K562 (cell line): ENCODE data around the gene HLCS. TPM values are rescaled to one million over a fixed set of nuclear protein-coding genes. Genes with fewer than 3 reads are reported as not detected.

ENCODE experiments used
- ATAC-seq: fragments of 200-7000 bp; cut with Tn5 transposase; 3 replicates; pipeline ENCODE4 v1.9.1; 2020; ENCODE audit warnings: moderate library complexity
- BruUV-seq: library from RNA; stranded (reverse); fragments of 400-500 nt; replicated peaks from 2 replicates; lab custom pipeline; 2021; lab: Mats Ljungman, UMichigan
- CTCF ChIA-PET: fragments of 300-600 bp; formaldehyde crosslinking; extraction: SDS; loops from one replicate; lab custom pipeline; 2021; ENCODE audit warnings: low intra/inter-chr PET ratio; lab: Yijun Ruan, JAX
- POLR2A ChIA-PET: fragments of 300-600, 350-650 bp; sonication (Branson Sonifier 250); formaldehyde crosslinking; extraction: SDS; loops from one replicate; lab custom pipeline; 2021; ENCODE audit warnings: antibody characterized with exemption, inconsistent platforms; lab: Yijun Ruan, JAX
- DNase-seq, 4 experiments: peaks; one replicate each; pipeline versions ENCODE4 v3.0.0 to v3.0.0-alpha.2; 2011 to 2018; ENCODE audit warnings: low spot score in 3 of 4, mixed read lengths in 3 of 4; ENCODE audit errors: extremely low read depth in 1 of 4
- FAIRE-seq: peaks from 2 replicates; lab custom pipeline; 2011; peaks lifted over from hg19 to GRCh38; lab: Jason Lieb, UNC
- H2AFZ ChIP-seq: 2 replicates; pipeline ENCODE4 v1.6.0; 2011; ENCODE audit warnings: low read depth, low read length, control low read depth, inconsistent platforms
- H3K27ac ChIP-seq: fragments of 200-600 bp; 3 replicates; pipeline ENCODE4 v1.8.0; 2011; ENCODE audit warnings: low read depth, mild to moderate bottlenecking, control low read depth, inconsistent platforms, low read length, moderate library complexity, mixed read lengths; ENCODE audit errors: extremely low read depth
- H3K27me3 ChIP-seq, 2 experiments: fragments of 300-600 bp in 1 of 2; 2 replicates in 1 of 2; 3 replicates in 1 of 2; pipeline versions ENCODE4 v1.6.0 to v1.8.0; 2011; ENCODE audit warnings: inconsistent platforms in 2 of 2, low read length in 2 of 2, mild to moderate bottlenecking in 1 of 2, mixed read lengths in 1 of 2, moderate library complexity in 1 of 2; ENCODE audit not compliant: control insufficient read depth in 2 of 2, insufficient read depth in 2 of 2
- H3K36me3 ChIP-seq: fragments of 300-600 bp; 3 replicates; pipeline ENCODE4 v1.8.0; 2011; ENCODE audit warnings: mild to moderate bottlenecking, low read length, inconsistent platforms; ENCODE audit not compliant: control insufficient read depth, insufficient read depth
- H3K4me1 ChIP-seq, 2 experiments: fragments of 200-600 bp in 1 of 2; replicated peaks in 1 of 2; 2 replicates in 1 of 2; 3 replicates in 1 of 2; pipeline versions ENCODE4 v1.5.1 to v1.8.0; 2011; ENCODE audit warnings: inconsistent platforms in 2 of 2, low read length in 2 of 2, mild to moderate bottlenecking in 1 of 2, mixed read lengths in 1 of 2, moderate library complexity in 1 of 2; ENCODE audit not compliant: control insufficient read depth in 2 of 2, insufficient read depth in 2 of 2
- H3K4me2 ChIP-seq: 2 replicates; pipeline ENCODE4 v1.6.1; 2011; ENCODE audit warnings: low read length, control low read depth, inconsistent platforms, mixed read lengths; ENCODE audit not compliant: insufficient read depth
- H3K4me3 ChIP-seq: fragments of 200-600 bp; sonication (generic), shearing (Covaris generic); 2 replicates; pipeline ENCODE4 v1.5.1; 2016; ENCODE audit warnings: control low read depth, inconsistent platforms
- H3K79me2 ChIP-seq: fragments of 200-600 bp; 3 replicates; pipeline ENCODE4 v1.8.0; 2011; ENCODE audit warnings: low read length, inconsistent platforms; ENCODE audit not compliant: control insufficient read depth, insufficient read depth
- H3K9ac ChIP-seq, 2 experiments: 2 replicates each; pipeline versions ENCODE4 v1.6.0 to v1.6.1; 2011; ENCODE audit warnings: low read depth in 2 of 2, low read length in 2 of 2, control low read depth in 1 of 2, inconsistent platforms in 1 of 2, mild to moderate bottlenecking in 1 of 2, mixed read lengths in 1 of 2; ENCODE audit not compliant: insufficient read depth in 1 of 2
- H3K9me1 ChIP-seq: one replicate; pipeline ENCODE4 v1.6.0; 2011; ENCODE audit warnings: inconsistent platforms, mild to moderate bottlenecking, low read length, moderate library complexity; ENCODE audit not compliant: control insufficient read depth, insufficient read depth
- H3K9me3 ChIP-seq: replicated peaks from 2 replicates; pipeline ENCODE4 v1.5.1; 2011; ENCODE audit warnings: low read depth, low read length, inconsistent platforms; ENCODE audit not compliant: control insufficient read depth, insufficient read depth
- H4K20me1 ChIP-seq: replicated peaks from 2 replicates; pipeline ENCODE4 v1.6.1; 2011; ENCODE audit warnings: low read length, inconsistent platforms, mixed read lengths; ENCODE audit not compliant: control insufficient read depth, insufficient read depth
- BMI1 ChIP-seq: fragments of 150-350 bp; IDR thresholded peaks from 2 replicates; pipeline ENCODE4 v1.6.1; 2014; ENCODE audit warnings: low read length
- TGIF2 ChIP-seq: sonication (generic); formaldehyde crosslinking; IDR thresholded peaks from 2 replicates; pipeline ENCODE4 v1.8.1; 2022; ENCODE audit warnings: mild to moderate bottlenecking, missing genetic modification reagents, moderate library complexity
- ZFP30 ChIP-seq: fragments of 250-450 bp; sonication (Bioruptor Pico); IDR thresholded peaks from 2 replicates; pipeline ENCODE4 v1.8.0; 2022; ENCODE audit warnings: moderate library complexity, mild to moderate bottlenecking, inconsistent platforms, borderline replicate concordance
- WGBS: fragments of 100-300 bp; shearing (Covaris generic); methylation state at CpG from one replicate; pipeline ENCODE4 v1.1.6; 2016; ENCODE audit warnings: low coverage, mixed read lengths; ENCODE audit not compliant: insufficient coverage; ENCODE audit errors: missing lambda C conversion rate; 5-methylcytosine and 5-hydroxymethylcytosine counted together
- in situ Hi-C: fragments of 300-500 bp; cut with MboI; formaldehyde crosslinking; loops from 4 replicates; pipeline ENCODE4 v1.15.0; 2018; ENCODE audit warnings: inconsistent platforms, mixed read lengths
- intact Hi-C: fragments of 100-400 bp; cut with micrococcal nuclease; formaldehyde crosslinking; loops from 2 replicates; pipeline ENCODE4 v1.14.2; 2022
- polyA plus RNA-seq, 8 experiments: library from polyadenylated mRNA; depleted of rRNA in 4 of 8; stranded (reverse) in 5 of 8; unstranded in 3 of 8; fragments of >200 nt; fragmentation: Nextera tagmentation in 2 of 8; fragmentation: Illumina TruSeq in 1 of 8; extraction: Ambion mirVana in 2 of 8; extraction: Trizol in 1 of 8; gene quantifications; 2 replicates each; pipeline versions ENCODE4 v1.2.1 to v1.2.3, GENCODE V29; 2011 to 2014; ENCODE audit warnings: inconsistent platforms in 1 of 8, missing spikeins in 1 of 8
- total RNA-seq, 7 experiments: library from RNA; depleted of rRNA in 6 of 7; stranded (reverse); fragments of >200 nt in 6 of 7; fragmentation: Illumina TruSeq in 2 of 7; extraction: Trizol in 2 of 7; gene quantifications; 2 replicates each; pipeline versions ENCODE4 v1.2.1 to v1.2.3, GENCODE V29; 2011 to 2021; ENCODE audit warnings: low replicate concordance in 1 of 7
- TF ChIP-seq, protein P1 (sequence below): sonication (generic); formaldehyde crosslinking; IDR thresholded peaks from 2 replicates; pipeline ENCODE4 v1.8.1; 2023; ENCODE audit warnings: mild to moderate bottlenecking, missing genetic modification reagents
- TF ChIP-seq, protein P2 (sequence below): sonication (generic); formaldehyde crosslinking; IDR thresholded peaks from 2 replicates; pipeline ENCODE4 v1.8.0; 2022; ENCODE audit warnings: missing genetic modification reagents, mild to moderate bottlenecking, borderline replicate concordance
- TF ChIP-seq, protein P3 (sequence below): fragments of 450-650 bp; IDR thresholded peaks from 2 replicates; pipeline ENCODE4 v1.6.1; 2016; ENCODE audit warnings: mild to moderate bottlenecking
- TF ChIP-seq, protein P4 (sequence below): fragments of 200-800 bp; sonication (Bioruptor generic); IDR thresholded peaks from 2 replicates; pipeline ENCODE4 v1.6.1; 2017; ENCODE audit warnings: missing genetic modification characterization, missing compliant biosample characterization

The HLCS gene
- total and polyA plus RNA-seq, 9 of the 15 experiments (the other 6 are each of a cell fraction or from before 2014, with no cell fraction given): 3.0 to 21.5 (median 17.1) TPM

DNA sequence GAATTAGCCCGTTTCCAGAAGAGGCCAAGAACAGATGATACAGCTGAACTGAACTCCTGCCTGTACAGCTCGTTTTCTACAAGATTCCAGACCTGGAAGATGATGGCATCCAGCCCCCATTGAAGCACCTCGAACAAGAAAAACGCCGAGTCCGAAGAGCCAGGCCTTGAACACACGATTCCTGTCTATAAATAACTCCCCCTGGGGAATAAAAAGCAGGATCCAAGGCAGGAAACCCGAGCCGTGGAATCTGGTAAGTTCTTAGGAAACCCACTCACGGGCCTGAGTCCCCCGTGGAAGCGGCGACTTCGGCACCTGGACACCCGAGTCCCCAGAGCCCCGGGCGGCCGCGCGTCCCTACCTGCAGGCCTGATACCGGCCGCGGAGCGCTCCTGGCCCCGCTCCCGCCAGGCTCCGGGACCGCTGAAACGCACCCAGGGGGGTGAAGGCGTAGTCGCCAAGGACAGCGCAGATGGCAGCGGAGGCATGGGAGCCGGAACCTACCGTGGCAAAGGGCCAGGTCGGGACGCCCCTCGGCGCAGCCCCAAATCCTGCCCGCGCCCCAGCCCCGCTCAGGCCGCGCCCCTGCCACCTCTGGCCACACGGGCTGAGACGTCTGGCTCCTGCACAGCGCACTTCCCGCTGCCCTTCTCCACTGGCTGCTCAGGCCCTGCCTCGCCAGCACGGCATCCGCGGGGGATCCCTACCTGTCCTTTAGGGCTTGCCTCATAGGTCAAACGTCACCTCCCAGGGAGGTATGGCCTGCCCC, 14.0 kb upstream of the HLCS start:
- DNase-seq (no peak), FAIRE-seq (no peak)
- Histone ChIP-seq H3K4me3 (no peak overlapping the region), H3K79me2 (no peaks in the 10 kb centered on the region)
- TF ChIP-seq, protein P1, sequence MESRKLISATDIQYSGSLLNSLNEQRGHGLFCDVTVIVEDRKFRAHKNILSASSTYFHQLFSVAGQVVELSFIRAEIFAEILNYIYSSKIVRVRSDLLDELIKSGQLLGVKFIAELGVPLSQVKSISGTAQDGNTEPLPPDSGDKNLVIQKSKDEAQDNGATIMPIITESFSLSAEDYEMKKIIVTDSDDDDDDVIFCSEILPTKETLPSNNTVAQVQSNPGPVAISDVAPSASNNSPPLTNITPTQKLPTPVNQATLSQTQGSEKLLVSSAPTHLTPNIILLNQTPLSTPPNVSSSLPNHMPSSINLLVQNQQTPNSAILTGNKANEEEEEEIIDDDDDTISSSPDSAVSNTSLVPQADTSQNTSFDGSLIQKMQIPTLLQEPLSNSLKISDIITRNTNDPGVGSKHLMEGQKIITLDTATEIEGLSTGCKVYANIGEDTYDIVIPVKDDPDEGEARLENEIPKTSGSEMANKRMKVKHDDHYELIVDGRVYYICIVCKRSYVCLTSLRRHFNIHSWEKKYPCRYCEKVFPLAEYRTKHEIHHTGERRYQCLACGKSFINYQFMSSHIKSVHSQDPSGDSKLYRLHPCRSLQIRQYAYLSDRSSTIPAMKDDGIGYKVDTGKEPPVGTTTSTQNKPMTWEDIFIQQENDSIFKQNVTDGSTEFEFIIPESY (CRISPR knock-in tag): peak; percentile 93
- TF ChIP-seq, protein P2, sequence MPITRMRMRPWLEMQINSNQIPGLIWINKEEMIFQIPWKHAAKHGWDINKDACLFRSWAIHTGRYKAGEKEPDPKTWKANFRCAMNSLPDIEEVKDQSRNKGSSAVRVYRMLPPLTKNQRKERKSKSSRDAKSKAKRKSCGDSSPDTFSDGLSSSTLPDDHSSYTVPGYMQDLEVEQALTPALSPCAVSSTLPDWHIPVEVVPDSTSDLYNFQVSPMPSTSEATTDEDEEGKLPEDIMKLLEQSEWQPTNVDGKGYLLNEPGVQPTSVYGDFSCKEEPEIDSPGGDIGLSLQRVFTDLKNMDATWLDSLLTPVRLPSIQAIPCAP: no peak
- TF ChIP-seq, protein P3, sequence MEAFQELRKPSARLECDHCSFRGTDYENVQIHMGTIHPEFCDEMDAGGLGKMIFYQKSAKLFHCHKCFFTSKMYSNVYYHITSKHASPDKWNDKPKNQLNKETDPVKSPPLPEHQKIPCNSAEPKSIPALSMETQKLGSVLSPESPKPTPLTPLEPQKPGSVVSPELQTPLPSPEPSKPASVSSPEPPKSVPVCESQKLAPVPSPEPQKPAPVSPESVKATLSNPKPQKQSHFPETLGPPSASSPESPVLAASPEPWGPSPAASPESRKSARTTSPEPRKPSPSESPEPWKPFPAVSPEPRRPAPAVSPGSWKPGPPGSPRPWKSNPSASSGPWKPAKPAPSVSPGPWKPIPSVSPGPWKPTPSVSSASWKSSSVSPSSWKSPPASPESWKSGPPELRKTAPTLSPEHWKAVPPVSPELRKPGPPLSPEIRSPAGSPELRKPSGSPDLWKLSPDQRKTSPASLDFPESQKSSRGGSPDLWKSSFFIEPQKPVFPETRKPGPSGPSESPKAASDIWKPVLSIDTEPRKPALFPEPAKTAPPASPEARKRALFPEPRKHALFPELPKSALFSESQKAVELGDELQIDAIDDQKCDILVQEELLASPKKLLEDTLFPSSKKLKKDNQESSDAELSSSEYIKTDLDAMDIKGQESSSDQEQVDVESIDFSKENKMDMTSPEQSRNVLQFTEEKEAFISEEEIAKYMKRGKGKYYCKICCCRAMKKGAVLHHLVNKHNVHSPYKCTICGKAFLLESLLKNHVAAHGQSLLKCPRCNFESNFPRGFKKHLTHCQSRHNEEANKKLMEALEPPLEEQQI: no peak
- TF ChIP-seq BMI1 (no peak), TGIF2 (CRISPR knock-in tag) (peak; percentile 33; the same call in 1 of the 2 replicates), ZFP30 (no peak)
- TF ChIP-seq, protein P4, sequence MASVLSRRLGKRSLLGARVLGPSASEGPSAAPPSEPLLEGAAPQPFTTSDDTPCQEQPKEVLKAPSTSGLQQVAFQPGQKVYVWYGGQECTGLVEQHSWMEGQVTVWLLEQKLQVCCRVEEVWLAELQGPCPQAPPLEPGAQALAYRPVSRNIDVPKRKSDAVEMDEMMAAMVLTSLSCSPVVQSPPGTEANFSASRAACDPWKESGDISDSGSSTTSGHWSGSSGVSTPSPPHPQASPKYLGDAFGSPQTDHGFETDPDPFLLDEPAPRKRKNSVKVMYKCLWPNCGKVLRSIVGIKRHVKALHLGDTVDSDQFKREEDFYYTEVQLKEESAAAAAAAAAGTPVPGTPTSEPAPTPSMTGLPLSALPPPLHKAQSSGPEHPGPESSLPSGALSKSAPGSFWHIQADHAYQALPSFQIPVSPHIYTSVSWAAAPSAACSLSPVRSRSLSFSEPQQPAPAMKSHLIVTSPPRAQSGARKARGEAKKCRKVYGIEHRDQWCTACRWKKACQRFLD (CRISPR knock-in tag): no peak
- TF ChIP-seq, all 486 proteins: peak for 2
- no peaks in the 10 kb centered on the region for H3K9me1 ChIP-seq
- ChIA-PET CTCF (no interaction called here), POLR2A (no interaction called here)
- BruUV-seq: no TSS peak
- no peaks in the 10 kb centered on the region for H3K36me3 ChIP-seq
- H4K20me1 ChIP-seq: no peaks in the 10 kb centered on the region
- H3K27me3 ChIP-seq: no peaks in the 10 kb centered on the region
- H3K4me2 ChIP-seq: no peak overlapping the region
- H2AFZ ChIP-seq: no peak overlapping the region
- 81% methylated on average over 40 of the region's 53 CpGs for WGBS
- intact Hi-C loops: no loop called here
- H3K4me1 ChIP-seq: peaks cover 3 to 6% of the 10 kb centered on the region in 2 experiments; a peak in 3 of 5 replicates
- ATAC-seq: no peak
- H3K9me3 ChIP-seq: no peaks in the 10 kb centered on the region
- in situ Hi-C loops: no loop called here
- H3K9ac ChIP-seq: peak overlapping the region in 1 of 2 experiments; percentile 2; a peak in 1 of 4 replicates
- H3K27ac ChIP-seq: no peak overlapping the region
